ENCODE data around the gene ZSCAN16. TPM values are rescaled to one million over a fixed set of nuclear protein-coding genes. Genes with fewer than 3 reads are reported as not detected.

ZSCAN16 gene
- total RNA-seq, 2 experiments from 2014 or later, result 2.8 to 3.6 TPM

DNA sequence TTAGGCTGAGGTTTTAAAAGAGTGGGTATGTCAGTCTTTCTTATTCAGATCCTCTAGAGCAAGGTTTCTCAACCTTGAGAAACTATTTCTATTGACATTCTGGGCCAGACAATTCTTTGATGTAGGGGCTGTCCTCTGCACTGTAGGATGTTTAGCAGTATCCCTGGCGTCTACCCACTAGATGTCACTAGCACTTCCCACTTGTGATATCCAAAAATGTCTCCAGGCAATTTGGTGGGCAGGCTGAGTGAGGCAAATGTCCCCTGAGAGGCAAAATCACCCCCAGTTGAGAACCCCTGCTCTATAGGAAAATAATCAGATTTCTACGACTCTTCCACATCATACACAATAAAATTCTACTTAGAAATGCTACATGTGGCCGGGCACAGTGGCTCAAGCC, 9.6 kb downstream of the ZSCAN16 start:
- peak overlapping the region; percentile 5 for H3K4me3 Mint-ChIP-seq
- POLR2A ChIA-PET, result interaction anchor here (1.0 kb wide), 1 partner anchor 10 kb away, joined by 3 read pairs; the partner anchor contains the start of gene ZSCAN16
- H3K27ac Mint-ChIP-seq, result peak overlapping the region; percentile 61
- no peaks in the 10 kb centered on the region for H3K27me3 Mint-ChIP-seq
- intact Hi-C loops (cut with micrococcal nuclease), result loop anchor here (5.0 kb wide), 1 partner anchor 308 kb away; the partner anchor contains the start of gene ZSCAN23
- peak; percentile 32 for DNase-seq
- no peaks in the 10 kb centered on the region for H3K9me3 Mint-ChIP-seq
- peaks cover 57% of the 10 kb centered on the region for H3K4me1 Mint-ChIP-seq (ENCODE audit: low read depth)
- CTCF ChIA-PET, result interaction anchor here (1.0 to 1.5 kb wide), 2 partner anchors 76 to 222 kb away, joined by 3 to 6 read pairs; no protein-coding TSS in a partner anchor
- H3K36me3 Mint-ChIP-seq, result peaks cover 17% of the 10 kb centered on the region

DNA sequence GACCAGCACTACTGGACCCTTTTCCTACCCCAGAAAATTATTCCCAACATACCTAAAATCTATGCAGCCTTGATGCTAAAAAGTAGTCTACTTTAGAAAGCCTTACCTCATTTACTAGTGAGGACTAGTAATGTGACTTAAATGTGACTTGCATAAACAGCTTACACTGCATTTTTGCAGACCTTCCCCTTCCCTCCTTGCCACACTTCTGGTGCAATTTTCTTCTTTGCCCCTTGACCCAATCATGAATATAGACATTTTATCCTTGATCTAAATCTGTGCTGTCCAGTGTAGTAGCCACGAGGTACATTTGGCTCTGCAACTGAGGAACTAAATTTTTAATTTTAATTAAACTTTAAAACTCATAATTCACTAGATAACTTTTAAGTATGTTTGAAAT, 10.3 kb downstream of the ZSCAN16 start:
- H3K4me3 Mint-ChIP-seq, result no peak overlapping the region
- no peak for DNase-seq
- no peak overlapping the region for H3K27ac Mint-ChIP-seq
- peaks cover 59% of the 10 kb centered on the region for H3K4me1 Mint-ChIP-seq (ENCODE audit: low read depth)
- H3K36me3 Mint-ChIP-seq, result peaks cover 10% of the 10 kb centered on the region
- no peaks in the 10 kb centered on the region for H3K9me3 Mint-ChIP-seq
- intact Hi-C loops (cut with micrococcal nuclease), result loop anchor here (5.0 kb wide), 6 partner anchors 203 to 808 kb away; partner anchors contain the start of genes ZSCAN23 and ZSCAN31
- POLR2A ChIA-PET, result interaction anchor here (1.0 kb wide), 1 partner anchor 10 kb away, joined by 3 read pairs; the partner anchor contains the start of gene ZSCAN16
- H3K27me3 Mint-ChIP-seq, result no peaks in the 10 kb centered on the region
- CTCF ChIA-PET, result no interaction called here

DNA sequence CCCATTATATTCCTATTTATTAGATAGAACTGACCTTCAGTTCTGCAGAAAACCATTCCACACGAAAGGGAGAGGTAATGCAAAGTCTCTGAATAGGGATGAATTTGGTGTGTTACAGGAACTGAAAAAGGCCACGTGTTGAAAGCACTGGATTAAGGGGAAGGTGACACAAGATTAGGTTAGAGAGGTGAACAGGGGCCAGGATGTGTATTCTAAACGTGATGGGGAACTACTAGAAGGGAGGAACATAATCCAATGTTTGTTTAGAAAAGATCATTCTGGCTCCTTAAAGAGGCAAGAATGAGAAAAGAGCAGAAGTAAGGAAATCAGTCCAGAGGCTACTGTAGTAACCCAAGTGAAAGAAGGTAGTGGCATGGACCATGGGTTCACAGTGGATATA, 11.0 kb downstream of the ZSCAN16 start:
- peaks cover 63% of the 10 kb centered on the region for H3K4me1 Mint-ChIP-seq (ENCODE audit: low read depth)
- H3K27me3 Mint-ChIP-seq, result no peaks in the 10 kb centered on the region
- H3K36me3 Mint-ChIP-seq, result peaks cover 6% of the 10 kb centered on the region
- POLR2A ChIA-PET, result interaction anchor here (1.6 kb wide), 1 partner anchor 10 kb away, joined by 5 read pairs; no protein-coding TSS in a partner anchor
- H3K9me3 Mint-ChIP-seq, result no peaks in the 10 kb centered on the region
- DNase-seq, result no peak
- intact Hi-C loops (cut with micrococcal nuclease), result loop anchor here (5.0 kb wide), 5 partner anchors 202 to 807 kb away; partner anchors contain the start of gene ZSCAN31
- H3K27ac Mint-ChIP-seq, result peak overlapping the region; percentile 92
- peak overlapping the region; percentile 82 for H3K4me3 Mint-ChIP-seq
- CTCF ChIA-PET, result no interaction called here

DNA sequence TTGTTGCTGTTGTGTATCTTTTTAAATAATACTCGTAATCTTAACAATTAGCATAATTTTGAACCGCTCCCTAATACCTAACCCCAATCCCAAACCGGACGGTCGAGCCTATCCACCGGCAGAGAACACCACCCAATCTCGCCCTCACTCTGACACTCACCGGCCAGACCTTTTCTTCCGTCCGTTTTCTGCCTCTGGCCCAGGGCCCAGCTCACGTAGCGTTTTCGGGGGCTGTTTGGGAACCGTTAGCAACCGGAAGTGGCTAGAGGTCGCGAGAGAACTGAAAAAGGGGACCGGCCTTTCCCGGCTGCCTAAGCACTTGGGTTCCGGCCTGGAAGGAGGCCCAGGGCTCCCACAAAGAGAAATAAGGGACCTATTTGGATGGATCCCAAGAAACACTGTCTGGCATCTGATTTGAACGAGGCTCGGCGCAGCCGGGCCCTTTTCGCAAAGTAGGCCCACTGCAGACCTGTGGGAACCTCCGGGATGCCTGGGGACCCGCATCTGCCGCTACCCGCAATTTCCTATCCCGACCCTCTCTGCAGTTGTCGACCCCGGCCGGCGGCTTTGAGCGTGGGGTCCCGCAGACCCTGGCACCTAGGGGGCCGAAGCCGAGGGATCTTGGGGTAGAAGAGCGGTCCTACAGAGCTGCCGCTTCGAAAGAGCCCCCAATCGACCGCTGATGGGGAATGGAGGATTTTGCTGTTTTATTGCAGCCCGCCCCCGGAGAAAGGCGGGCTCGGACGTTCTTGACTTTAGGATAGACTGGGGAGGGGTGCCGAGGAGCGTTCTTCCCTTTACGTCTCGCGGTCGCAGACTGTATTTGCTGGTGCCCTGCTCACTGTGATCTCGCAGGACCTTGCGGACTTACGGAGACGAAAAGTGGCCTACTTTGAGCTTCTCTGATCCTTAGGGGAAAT, 12.4 kb downstream of the ZSCAN16 start:
- CTCF ChIA-PET, result interaction anchor here (1.5 to 2.9 kb wide), 2 partner anchors 32 to 219 kb away, joined by 4 to 9 read pairs; no protein-coding TSS in a partner anchor
- peaks cover 65% of the 10 kb centered on the region for H3K4me1 Mint-ChIP-seq (ENCODE audit: low read depth)
- POLR2A ChIA-PET, result interaction anchor here (1.3 to 2.2 kb wide), 4 partner anchors 12 to 270 kb away, joined by 3 to 8 read pairs (median 6); partner anchors contain the start of gene ZSCAN26
- peak overlapping the region; percentile 92 for H3K27ac Mint-ChIP-seq
- DNase-seq, result peak; percentile 85
- H3K4me3 Mint-ChIP-seq, result peak overlapping the region; percentile 82
- H3K9me3 Mint-ChIP-seq, result no peaks in the 10 kb centered on the region
- intact Hi-C loops (cut with micrococcal nuclease), result loop anchor here (1.0 to 5.0 kb wide), 10 partner anchors 33 to 805 kb away; partner anchors contain the start of genes ZNF165, ZSCAN26 and ZSCAN31
- peaks cover 6% of the 10 kb centered on the region for H3K36me3 Mint-ChIP-seq
- H3K27me3 Mint-ChIP-seq, result no peaks in the 10 kb centered on the region

DNA sequence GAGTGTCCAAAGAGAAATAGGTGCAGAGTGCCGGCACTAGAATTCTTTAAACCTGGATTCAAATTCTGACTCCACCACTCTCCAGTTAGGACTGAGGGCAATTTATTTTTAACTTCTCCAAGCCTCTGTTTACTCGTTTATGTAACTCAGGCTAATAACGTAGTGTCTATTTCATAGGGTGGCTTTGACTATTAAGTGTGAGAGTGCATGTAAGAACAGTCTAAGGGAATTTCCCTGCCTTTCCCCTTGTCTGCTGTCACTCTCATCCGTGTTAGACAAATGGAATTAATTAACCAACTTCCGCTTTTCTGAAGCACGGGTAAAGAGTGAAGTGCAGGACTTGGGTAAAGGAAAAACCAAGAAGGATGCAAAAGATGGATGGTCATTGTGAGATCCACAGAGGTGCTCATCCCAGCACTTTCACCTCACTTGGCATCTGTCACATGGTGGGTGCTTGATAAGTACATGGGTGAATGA, 13.1 kb downstream of the ZSCAN16 start:
- Mint-ChIP-seq H3K4me1 (ENCODE audit: low read depth) (peaks cover 63% of the 10 kb centered on the region), H3K9me3 (no peaks in the 10 kb centered on the region), H3K27ac (peak overlapping the region; percentile 92), H3K36me3 (peaks cover 8% of the 10 kb centered on the region), H3K4me3 (peak overlapping the region; percentile 82), H3K27me3 (no peaks in the 10 kb centered on the region)
- intact Hi-C loops (cut with micrococcal nuclease), result loop anchor here (1.0 to 5.0 kb wide), 8 partner anchors 33 to 805 kb away; partner anchors contain the start of genes ZNF165 and ZSCAN31
- peak; percentile 46 for DNase-seq
- ChIA-PET POLR2A (interaction anchor here (1.3 to 2.2 kb wide), 2 partner anchors 15 to 130 kb away, joined by 3 to 6 read pairs; partner anchors contain the start of gene ZSCAN26), CTCF (interaction anchor here (1.5 to 2.9 kb wide), 2 partner anchors 33 to 219 kb away, joined by 4 to 9 read pairs; no protein-coding TSS in a partner anchor)

DNA sequence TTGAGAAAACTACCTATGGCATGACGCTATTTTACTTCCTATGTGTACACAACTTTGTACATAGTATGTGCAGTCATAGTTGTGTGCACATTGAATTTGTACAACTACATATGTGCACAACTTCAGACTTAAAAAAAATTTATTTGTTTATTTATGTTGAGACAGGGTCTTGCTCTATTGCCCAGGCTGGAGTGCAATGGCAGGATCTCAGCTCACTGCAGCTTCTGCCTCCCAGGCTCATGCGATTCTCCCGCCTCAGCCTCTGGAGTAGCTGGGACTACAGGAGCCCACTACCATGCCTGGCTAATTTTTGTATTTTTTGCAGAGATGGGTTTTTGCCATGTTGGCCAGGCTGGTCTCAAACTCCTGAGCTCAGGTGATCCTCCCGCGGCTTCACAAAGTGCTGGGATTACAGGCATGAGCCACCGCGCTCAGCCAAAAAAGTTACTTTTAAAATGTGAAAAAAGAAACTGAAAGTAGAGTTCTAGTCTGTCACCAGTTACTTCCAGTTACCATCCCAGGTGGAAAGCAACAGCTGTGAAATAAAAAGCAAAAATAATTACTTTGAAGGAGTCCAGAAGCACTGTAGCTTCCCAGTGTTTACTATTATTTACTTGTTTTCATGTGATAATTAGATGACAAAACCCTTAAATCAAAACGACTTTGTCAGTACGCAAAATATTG, 15.6 kb downstream of the ZSCAN16 start:
- DNase-seq, result peak; percentile 21
- Mint-ChIP-seq H3K27ac (peak overlapping the region; percentile 75), H3K36me3 (peaks cover 13% of the 10 kb centered on the region), H3K4me1 (ENCODE audit: low read depth) (peaks cover 57% of the 10 kb centered on the region), H3K4me3 (peak overlapping the region; percentile 58), H3K27me3 (no peaks in the 10 kb centered on the region), H3K9me3 (no peaks in the 10 kb centered on the region)
- CTCF ChIA-PET, result interaction anchor here (0.7 to 2.4 kb wide), 4 partner anchors 12 to 78 kb away, joined by 3 to 13 read pairs (median 3); partner anchors contain the start of gene ZSCAN16
- POLR2A ChIA-PET, result interaction anchor here (0.6 to 1.6 kb wide), 3 partner anchors 14 to 330 kb away, joined by 3 to 4 read pairs (median 3); a partner anchor contains a TSS
- intact Hi-C loops (cut with micrococcal nuclease), result loop anchor here (2.0 to 5.0 kb wide), 7 partner anchors 15 to 802 kb away; partner anchors contain the start of genes ZKSCAN3, ZSCAN16 and ZSCAN31

DNA sequence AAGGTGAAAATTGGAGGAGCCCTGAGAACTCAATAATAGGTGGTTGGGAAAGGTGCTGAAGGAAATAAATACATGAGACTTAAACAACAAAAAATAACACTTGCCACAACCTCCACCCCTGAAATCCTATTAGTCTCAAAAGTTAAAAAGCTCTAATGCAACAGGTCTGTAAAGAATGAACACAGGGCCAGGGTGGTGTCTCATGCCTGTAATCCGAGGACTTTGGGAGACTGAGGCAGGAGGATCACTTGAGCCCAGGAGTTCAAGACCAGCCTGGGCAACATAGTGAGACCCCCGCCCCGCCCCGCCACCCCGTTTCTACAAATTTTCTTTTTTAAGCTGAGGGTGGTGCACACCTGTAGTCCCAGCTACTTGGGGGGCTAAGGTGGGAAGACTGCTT, 16.2 kb downstream of the ZSCAN16 start:
- ChIA-PET POLR2A (interaction anchor here (0.6 to 2.0 kb wide), 5 partner anchors 13 to 331 kb away, joined by 3 to 10 read pairs (median 4); partner anchors contain the start of genes ZKSCAN4 and ZSCAN16), CTCF (interaction anchor here (1.0 to 3.6 kb wide), 5 partner anchors 16 to 215 kb away, joined by 3 to 29 read pairs (median 9); partner anchors contain the start of genes ZKSCAN3 and ZSCAN16)
- intact Hi-C loops (cut with micrococcal nuclease), result loop anchor here (1.0 to 2.0 kb wide), 4 partner anchors 16 to 259 kb away; partner anchors contain the start of genes ZKSCAN3, ZKSCAN4, ZSCAN12 and ZSCAN16
- no peak for DNase-seq
- Mint-ChIP-seq H3K27ac (peak overlapping the region; percentile 75), H3K27me3 (no peaks in the 10 kb centered on the region), H3K36me3 (peaks cover 17% of the 10 kb centered on the region), H3K4me3 (peak overlapping the region; percentile 58), H3K4me1 (ENCODE audit: low read depth) (peaks cover 59% of the 10 kb centered on the region), H3K9me3 (no peaks in the 10 kb centered on the region)

DNA sequence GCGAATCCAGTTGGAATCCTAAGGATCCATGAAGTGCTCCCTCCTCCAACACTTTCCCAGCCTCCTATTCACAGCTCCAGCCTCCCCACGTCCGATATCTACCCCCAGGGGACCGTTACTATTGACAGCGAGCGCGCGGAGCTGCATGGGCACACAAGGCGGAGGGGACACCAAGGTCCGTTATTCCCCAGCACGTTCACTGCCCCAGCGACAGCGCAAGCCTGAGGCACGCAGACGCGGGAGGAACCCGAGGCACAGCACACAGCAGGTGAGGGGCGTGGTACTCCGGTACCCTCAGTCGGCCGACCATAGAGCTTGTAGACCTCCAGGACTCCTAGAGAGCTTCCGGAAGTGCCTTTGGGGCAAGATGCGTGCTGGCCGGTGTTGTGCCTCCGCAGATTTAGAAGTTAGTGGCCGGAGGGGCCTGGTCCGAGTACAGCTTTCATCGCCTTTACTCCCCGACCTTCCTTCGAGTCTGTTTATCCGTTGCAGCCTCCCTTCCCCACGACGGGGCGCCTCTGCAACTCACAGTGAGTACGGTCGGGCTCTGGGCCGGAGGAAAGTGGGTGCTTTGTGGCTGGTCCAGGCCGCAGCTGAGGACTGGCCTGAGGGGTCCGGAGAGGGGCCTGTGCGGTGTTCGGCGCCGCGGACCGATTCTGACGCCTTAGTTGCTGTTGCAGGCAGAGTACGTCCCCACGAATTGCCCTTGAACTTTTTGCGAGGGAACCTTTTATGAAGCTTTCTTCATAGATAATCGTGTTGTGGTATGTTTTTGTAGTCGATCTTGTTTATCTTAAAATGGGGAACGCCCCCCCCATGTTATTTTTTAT, 17.3 kb downstream of the ZSCAN16 start, which contains the start of gene ZKSCAN8:
Gene ZKSCAN8 (plus strand): TSS at position 384 of the 830 bp plus-strand sequence. CDS start 6,525 bp downstream, outside the sequence.
- peak; percentile 88 for DNase-seq
- intact Hi-C loops (cut with micrococcal nuclease), result loop anchor here (1.0 to 2.0 kb wide), 4 partner anchors 17 to 258 kb away; partner anchors contain the start of genes ZKSCAN3, ZKSCAN4, ZSCAN12 and ZSCAN16
- CTCF ChIA-PET, result interaction anchor here (0.9 to 3.6 kb wide), 7 partner anchors 9 to 214 kb away, joined by 3 to 29 read pairs (median 4); partner anchors contain the start of genes ZKSCAN3 and ZSCAN16
- peaks cover 56% of the 10 kb centered on the region for H3K4me1 Mint-ChIP-seq (ENCODE audit: low read depth)
- peaks cover 23% of the 10 kb centered on the region for H3K36me3 Mint-ChIP-seq
- H3K27me3 Mint-ChIP-seq, result no peaks in the 10 kb centered on the region
- no peaks in the 10 kb centered on the region for H3K9me3 Mint-ChIP-seq
- POLR2A ChIA-PET, result interaction anchor here (0.9 to 2.0 kb wide), 8 partner anchors 10 to 332 kb away, joined by 3 to 10 read pairs (median 4); partner anchors contain the start of genes ZKSCAN4, ZSCAN16 and ZSCAN31
- H3K4me3 Mint-ChIP-seq, result peak within 1 kb of the TSS; percentile 96
- peak within 1 kb of the TSS; percentile 82 for H3K27ac Mint-ChIP-seq

DNA sequence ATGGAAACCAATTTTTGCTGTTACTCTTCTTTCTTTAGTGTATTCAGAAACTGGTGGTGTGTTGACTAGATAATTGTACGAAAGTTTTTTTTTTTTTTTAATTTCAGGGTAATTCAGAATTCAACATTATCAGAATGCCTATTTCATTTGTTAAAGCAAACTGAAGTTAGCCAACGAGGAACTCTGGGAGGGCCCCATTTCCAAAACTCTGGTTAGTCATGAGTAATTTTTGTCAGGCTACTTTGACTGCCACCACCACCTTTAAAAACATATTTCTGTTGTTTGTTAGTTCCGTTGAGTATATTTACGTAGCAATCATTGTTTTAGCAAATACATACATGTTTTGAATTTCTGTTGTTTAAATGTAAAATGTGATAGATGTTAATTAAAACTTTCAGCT, 18.0 kb downstream of the ZSCAN16 start:
- DNase-seq, result peak; percentile 23
- peak overlapping the region; percentile 96 for H3K4me3 Mint-ChIP-seq
- POLR2A ChIA-PET, result interaction anchor here (1.0 to 2.0 kb wide), 2 partner anchors 9 to 18 kb away, joined by 3 to 10 read pairs; partner anchors contain the start of gene ZSCAN16
- intact Hi-C loops (cut with micrococcal nuclease), result no loop called here
- H3K27me3 Mint-ChIP-seq, result no peaks in the 10 kb centered on the region
- H3K9me3 Mint-ChIP-seq, result no peaks in the 10 kb centered on the region
- H3K36me3 Mint-ChIP-seq, result peaks cover 23% of the 10 kb centered on the region
- CTCF ChIA-PET, result interaction anchor here (0.9 to 3.6 kb wide), 6 partner anchors 10 to 214 kb away, joined by 3 to 29 read pairs (median 4); partner anchors contain the start of gene ZKSCAN3
- H3K4me1 Mint-ChIP-seq (ENCODE audit: low read depth), result peaks cover 56% of the 10 kb centered on the region
- H3K27ac Mint-ChIP-seq, result peak overlapping the region; percentile 82

DNA sequence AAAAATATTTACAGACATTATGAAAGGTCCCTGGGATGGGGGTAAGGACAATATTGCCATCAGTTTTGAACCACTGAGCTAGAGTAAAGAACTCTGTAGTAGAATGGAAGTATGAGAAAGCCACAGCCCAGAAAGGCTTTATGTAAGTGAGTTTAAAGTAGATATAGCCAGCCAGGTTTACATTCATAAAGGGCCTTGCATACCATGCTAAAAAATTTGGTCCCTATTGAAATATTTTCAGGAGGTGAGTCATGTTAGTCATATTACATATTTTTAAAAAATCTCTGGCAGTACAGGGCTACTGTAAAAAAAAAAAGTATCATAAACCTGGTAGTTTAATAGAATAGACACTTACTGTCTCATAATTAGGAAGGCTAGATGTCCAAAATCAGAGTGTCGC, 20.8 kb downstream of the ZSCAN16 start:
- intact Hi-C loops (cut with micrococcal nuclease), result no loop called here
- CTCF ChIA-PET, result no interaction called here
- POLR2A ChIA-PET, result interaction anchor here (0.7 kb wide), 1 partner anchor 133 kb away, joined by 3 read pairs; no protein-coding TSS in a partner anchor
- H3K9me3 Mint-ChIP-seq, result no peaks in the 10 kb centered on the region
- peaks cover 31% of the 10 kb centered on the region for H3K4me1 Mint-ChIP-seq (ENCODE audit: low read depth)
- no peaks in the 10 kb centered on the region for H3K27me3 Mint-ChIP-seq
- H3K36me3 Mint-ChIP-seq, result peaks cover 39% of the 10 kb centered on the region
- DNase-seq, result no peak
- no peak overlapping the region for H3K27ac Mint-ChIP-seq
- no peak overlapping the region for H3K4me3 Mint-ChIP-seq

Data from activated CD4-positive, alpha-beta memory T cell treated with anti-CD3 and anti-CD28 coated beads for 36 hours (primary cell).